Ovary (tissue), 9 donors: ENCODE measurements around the gene PURB. TPM values are rescaled to one million over a fixed set of nuclear protein-coding genes. Genes with fewer than 3 reads are reported as not detected.

Experiments used
- DNase-seq, 5 donors: peaks; one replicate each; pipeline ENCODE4 v3.0.0-alpha.2; 2019 to 2020
- H3K27ac ChIP-seq, 2 donors: fragments of 200-600 bp; one replicate each; pipeline versions ENCODE4 v1.5.1 to v1.8.0; 2019 to 2022
- H3K27me3 ChIP-seq: fragments of 200-600 bp; one replicate; pipeline ENCODE4 v1.8.0; 2022
- H3K36me3 ChIP-seq: fragments of 200-600 bp; sonication (generic); one replicate; pipeline ENCODE4 v1.5.1; 2019
- H3K4me1 ChIP-seq: one replicate; pipeline ENCODE4 v1.8.1; 2013; ENCODE audit warnings: mild to moderate bottlenecking, moderate library complexity; ENCODE audit not compliant: insufficient read depth
- H3K4me3 ChIP-seq: fragments of 200-600 bp; sonication (generic); one replicate; pipeline ENCODE4 v1.5.1; 2017
- H3K9me3 ChIP-seq, 2 donors: fragments of 200-600 bp in 1 of 2; sonication (generic) in 1 of 2; one replicate each; pipeline versions ENCODE4 v1.5.1 to v1.8.1; 2013 to 2019; ENCODE audit warnings: mild to moderate bottlenecking in 1 of 2, moderate library complexity in 1 of 2
- EP300 ChIP-seq: sonication (generic); formaldehyde crosslinking; IDR thresholded peaks from one replicate; pipeline ENCODE4 v1.6.1; 2017; ENCODE audit warnings: antibody characterized with exemption
- POLR2A ChIP-seq: fragments of 450-650 bp; IDR thresholded peaks from one replicate; pipeline ENCODE4 v1.6.1; 2017; ENCODE audit warnings: antibody characterized with exemption, mild to moderate bottlenecking, moderate library complexity
- WGBS, 3 donors: extraction: QIAGEN DNeasy Blood & Tissue Kit in 1 of 3; methylation state at CpG; one replicate each; pipeline versions ENCODE4 v1.1.5 to v1.1.7; 2013 to 2017; 5-methylcytosine and 5-hydroxymethylcytosine counted together
- intact Hi-C, 4 donors: fragments of 100-400 bp; cut with DNase I; formaldehyde crosslinking; loops; one replicate each; pipeline versions ENCODE4 v1.11.0 to v1.15.1; 2022 to 2023
- polyA plus RNA-seq, 2 donors: library from polyadenylated mRNA; stranded (reverse); fragments of 200-250 nt in 1 of 2; fragments of 350-450 nt in 1 of 2; fragmentation: Illumina TruSeq in 1 of 2; extraction: RNeasy Lipid Tissue Mini Kit (QIAGEN cat#74804) in 1 of 2; gene quantifications; one replicate each; pipeline ENCODE4 v1.2.3, GENCODE V29; 2013 to 2014
- total RNA-seq, 7 donors: library from RNA; depleted of rRNA in 2 of 7; stranded (reverse); fragments of >200 nt in 2 of 7; fragmentation: NEBNext Ultra II Directional in 3 of 7; extraction: Animal tissue kit (Norgen Biotek cat#: 25700) in 3 of 7; gene quantifications; one replicate each; pipeline versions ENCODE4 v1.1.0 to v1.2.4, GENCODE V29; 2016 to 2023
- TF ChIP-seq, protein P1 (sequence below), 3 donors: fragments of 450-650 bp in 2 of 3; fragments of 200-600 bp in 1 of 3; IDR thresholded peaks; one replicate each; pipeline versions ENCODE4 v1.5.1 to v1.8.0; 2016 to 2022; ENCODE audit warnings: antibody characterized with exemption in 3 of 3, mild to moderate bottlenecking in 1 of 3
- donor health status: DM: no; HTN: no; CAD: no; lungs with moderate emphysema.
- donor health status: DM: no; HTN: no; CAD: no.
- donor health status: Bipolar disorder and iron deficiency.
- donor health status: DM: yes; HTN: yes; CAD: no.
- donor health status: DM: no; HTN: no; CAD: no.
- donor health status: DM: yes; HTN: yes; CAD: no.

The PURB gene
- total and polyA plus RNA-seq, 9 donors = 9.6 to 27.3 (median 23.8) TPM

DNA sequence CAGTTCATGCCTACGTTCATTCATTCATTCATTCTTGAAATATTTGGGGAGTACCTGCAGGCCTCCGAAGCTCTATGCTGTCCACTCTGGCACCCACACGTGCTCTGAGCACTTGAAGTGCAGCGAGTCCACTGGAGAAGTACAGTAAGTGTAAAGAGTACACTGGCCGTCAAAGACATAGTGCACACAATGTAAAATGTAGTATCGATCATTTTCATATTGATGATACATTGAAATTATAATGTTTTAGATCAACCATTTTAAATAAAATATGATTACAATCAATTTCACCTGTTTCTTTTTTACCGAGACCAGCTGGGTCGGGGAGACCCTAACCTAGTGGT is 37.0 kb upstream of the PURB start:
- 62 to 69% (median 66%) methylated on average over 8 of the region's 8 CpGs for WGBS, 3 donors
- TF ChIP-seq POLR2A (no peak), EP300 (no peak)
- TF ChIP-seq, protein P1, sequence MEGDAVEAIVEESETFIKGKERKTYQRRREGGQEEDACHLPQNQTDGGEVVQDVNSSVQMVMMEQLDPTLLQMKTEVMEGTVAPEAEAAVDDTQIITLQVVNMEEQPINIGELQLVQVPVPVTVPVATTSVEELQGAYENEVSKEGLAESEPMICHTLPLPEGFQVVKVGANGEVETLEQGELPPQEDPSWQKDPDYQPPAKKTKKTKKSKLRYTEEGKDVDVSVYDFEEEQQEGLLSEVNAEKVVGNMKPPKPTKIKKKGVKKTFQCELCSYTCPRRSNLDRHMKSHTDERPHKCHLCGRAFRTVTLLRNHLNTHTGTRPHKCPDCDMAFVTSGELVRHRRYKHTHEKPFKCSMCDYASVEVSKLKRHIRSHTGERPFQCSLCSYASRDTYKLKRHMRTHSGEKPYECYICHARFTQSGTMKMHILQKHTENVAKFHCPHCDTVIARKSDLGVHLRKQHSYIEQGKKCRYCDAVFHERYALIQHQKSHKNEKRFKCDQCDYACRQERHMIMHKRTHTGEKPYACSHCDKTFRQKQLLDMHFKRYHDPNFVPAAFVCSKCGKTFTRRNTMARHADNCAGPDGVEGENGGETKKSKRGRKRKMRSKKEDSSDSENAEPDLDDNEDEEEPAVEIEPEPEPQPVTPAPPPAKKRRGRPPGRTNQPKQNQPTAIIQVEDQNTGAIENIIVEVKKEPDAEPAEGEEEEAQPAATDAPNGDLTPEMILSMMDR (IDR thresholded peaks at IDR 0.05) = no peak
- intact Hi-C loops = loop anchor here in 1 of 4 donors (5.0 kb wide), 1 partner anchor 335 kb away; no protein-coding TSS in a partner anchor

DNA sequence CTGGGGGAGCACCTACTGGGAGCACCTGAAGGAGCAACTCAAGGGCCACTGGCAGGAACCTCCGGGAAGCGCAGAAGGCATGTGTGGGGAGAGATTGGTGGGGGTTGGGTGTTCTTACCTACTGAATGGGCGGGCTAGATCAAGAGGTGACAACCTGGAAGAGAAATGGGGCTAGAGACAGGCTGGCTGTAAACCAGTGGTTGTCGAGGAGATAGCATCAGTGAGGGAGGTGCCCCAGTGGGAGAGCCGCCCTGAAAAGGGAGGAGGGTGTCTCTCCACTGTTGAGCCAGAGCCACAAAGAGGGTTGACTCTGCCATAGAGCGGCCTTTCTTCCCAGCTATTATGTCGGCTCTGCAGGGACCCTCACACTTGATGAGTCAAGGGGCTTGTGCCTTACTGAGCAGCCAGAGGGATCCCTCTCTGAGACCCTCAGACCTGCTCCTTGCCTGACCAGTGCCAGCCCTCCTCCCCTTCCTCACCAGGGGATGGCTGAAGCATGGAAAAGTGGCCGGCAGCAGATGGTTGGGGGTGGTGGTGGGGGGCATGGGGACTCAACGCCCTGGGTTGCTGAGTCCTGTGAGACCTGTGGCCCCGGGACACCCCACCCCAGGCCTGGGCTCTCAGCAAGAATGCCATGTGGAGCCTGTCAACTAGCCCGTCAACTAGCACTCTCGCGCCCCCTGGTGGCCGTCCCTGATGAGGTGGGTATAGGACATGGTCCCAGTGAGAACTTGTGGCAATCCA is 36.4 kb upstream of the PURB start:
- H3K36me3 ChIP-seq = no peaks in the 10 kb centered on the region
- H3K27ac ChIP-seq = no peak overlapping the region
- no peaks in the 10 kb centered on the region for H3K4me1 ChIP-seq
- H3K27me3 ChIP-seq = no peaks in the 10 kb centered on the region
- TF ChIP-seq, protein P1 (IDR thresholded peaks at IDR 0.05) = peak in 1 of 3 donors; percentile 30
- no peak for TF ChIP-seq POLR2A
- no peaks in the 10 kb centered on the region for H3K9me3 ChIP-seq
- DNase-seq = peak; percentile 28 to 78 (median 69)
- WGBS, 3 donors = 30 to 36% (median 33%) methylated on average over 14 of the region's 14 CpGs
- intact Hi-C loops = loop anchor here in 1 of 4 donors (5.0 kb wide), 1 partner anchor 334 kb away; no protein-coding TSS in a partner anchor
- no peak overlapping the region for H3K4me3 ChIP-seq

More for the DNA sequence above, 37.0 kb upstream of the PURB start:
- H3K36me3 ChIP-seq = no peaks in the 10 kb centered on the region
- no peak overlapping the region for H3K4me3 ChIP-seq
- no peaks in the 10 kb centered on the region for H3K4me1 ChIP-seq
- no peak for DNase-seq
- H3K9me3 ChIP-seq = no peaks in the 10 kb centered on the region
- no peak overlapping the region for H3K27ac ChIP-seq
- no peaks in the 10 kb centered on the region for H3K27me3 ChIP-seq

DNA sequence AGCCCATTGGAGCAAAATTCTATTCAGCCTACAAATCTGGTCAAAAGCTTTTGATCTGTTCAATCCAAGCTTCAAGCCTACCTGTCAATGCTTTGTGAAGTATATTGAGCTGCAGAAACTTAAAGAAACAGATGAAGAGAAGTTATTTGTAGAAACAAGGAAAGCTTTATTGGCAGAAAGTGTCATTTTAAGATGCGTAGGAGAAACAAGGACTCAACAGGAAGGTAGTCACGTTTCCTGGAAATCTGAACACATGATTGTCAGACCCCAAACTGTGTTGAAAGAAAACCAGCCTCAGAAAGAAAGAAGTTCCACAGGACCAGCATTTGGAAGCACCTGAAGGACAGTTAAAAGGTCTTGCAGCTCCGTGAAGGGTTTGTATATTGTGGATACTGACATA is 34.8 kb upstream of the PURB start:
- Histone ChIP-seq H3K9me3 (no peaks in the 10 kb centered on the region), H3K4me3 (no peak overlapping the region), H3K27ac (no peak overlapping the region), H3K36me3 (no peaks in the 10 kb centered on the region), H3K27me3 (no peaks in the 10 kb centered on the region), H3K4me1 (no peaks in the 10 kb centered on the region)
- TF ChIP-seq EP300 (no peak), POLR2A (no peak)
- TF ChIP-seq, protein P1 (IDR thresholded peaks at IDR 0.05) = no peak
- intact Hi-C loops = loop anchor here in 1 of 4 donors (5.0 kb wide), 1 partner anchor 333 kb away; no protein-coding TSS in a partner anchor
- no peak for DNase-seq
- WGBS, 3 donors = 69 to 78% (median 73%) methylated on average over 3 of the region's 3 CpGs

DNA sequence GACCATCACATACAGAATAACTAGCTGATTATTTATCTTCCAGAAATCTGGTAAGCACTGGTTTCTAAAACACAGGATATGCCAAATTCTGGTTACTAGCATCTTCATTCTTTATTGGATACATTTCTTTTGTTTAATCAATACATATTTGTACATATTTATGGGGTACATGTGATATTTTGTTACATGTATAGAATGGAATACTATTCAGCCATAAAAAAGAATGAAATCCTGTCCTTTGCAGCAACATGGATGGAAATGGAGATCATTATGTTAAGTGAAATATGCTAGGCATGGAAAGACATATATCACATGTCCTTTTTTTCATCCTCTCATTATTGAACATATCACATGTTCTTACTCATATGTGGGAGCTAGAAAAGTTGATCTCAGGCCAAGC is 32.7 kb upstream of the PURB start:
- TF ChIP-seq, protein P1 (IDR thresholded peaks at IDR 0.05) = no peak
- TF ChIP-seq EP300 (no peak), POLR2A (no peak)
- H3K4me1 ChIP-seq = no peaks in the 10 kb centered on the region
- intact Hi-C loops = no loop called here
- no peaks in the 10 kb centered on the region for H3K9me3 ChIP-seq
- no peak overlapping the region for H3K4me3 ChIP-seq
- no peak overlapping the region for H3K27ac ChIP-seq
- no peak for DNase-seq
- H3K27me3 ChIP-seq = no peaks in the 10 kb centered on the region
- H3K36me3 ChIP-seq = no peaks in the 10 kb centered on the region
